Skeletal muscle satellite cell (primary cell): ENCODE measurements around the gene KLHL30.

Source experiments
- H3K27me3 ChIP-seq: 2 replicates; pipeline ENCODE4 v1.7.0; 2013; ENCODE audit warnings: low read length; ENCODE audit not compliant: control insufficient read depth, insufficient read depth
- H3K36me3 ChIP-seq: 2 replicates; pipeline ENCODE4 v1.7.0; 2013; ENCODE audit warnings: mild to moderate bottlenecking, control low read depth, low read length; ENCODE audit not compliant: insufficient read depth
- H3K4me1 ChIP-seq: 2 replicates; pipeline ENCODE4 v1.7.0; 2013; ENCODE audit warnings: low read length; ENCODE audit not compliant: control insufficient read depth, insufficient read depth
- H3K4me2 ChIP-seq: 2 replicates; pipeline ENCODE4 v1.7.0; 2013; ENCODE audit warnings: mild to moderate bottlenecking, low read length
- H3K4me3 ChIP-seq: 2 replicates; pipeline ENCODE4 v1.7.0; 2013; ENCODE audit warnings: low read length
- H3K9ac ChIP-seq: 2 replicates; pipeline ENCODE4 v1.7.0; 2013; ENCODE audit warnings: mild to moderate bottlenecking, low read depth, low read length, moderate library complexity
- H3K9me3 ChIP-seq: replicated peaks from 2 replicates; pipeline ENCODE4 v1.7.0; 2013; ENCODE audit warnings: mild to moderate bottlenecking, control low read depth, low read length

Gene KLHL30

DNA sequence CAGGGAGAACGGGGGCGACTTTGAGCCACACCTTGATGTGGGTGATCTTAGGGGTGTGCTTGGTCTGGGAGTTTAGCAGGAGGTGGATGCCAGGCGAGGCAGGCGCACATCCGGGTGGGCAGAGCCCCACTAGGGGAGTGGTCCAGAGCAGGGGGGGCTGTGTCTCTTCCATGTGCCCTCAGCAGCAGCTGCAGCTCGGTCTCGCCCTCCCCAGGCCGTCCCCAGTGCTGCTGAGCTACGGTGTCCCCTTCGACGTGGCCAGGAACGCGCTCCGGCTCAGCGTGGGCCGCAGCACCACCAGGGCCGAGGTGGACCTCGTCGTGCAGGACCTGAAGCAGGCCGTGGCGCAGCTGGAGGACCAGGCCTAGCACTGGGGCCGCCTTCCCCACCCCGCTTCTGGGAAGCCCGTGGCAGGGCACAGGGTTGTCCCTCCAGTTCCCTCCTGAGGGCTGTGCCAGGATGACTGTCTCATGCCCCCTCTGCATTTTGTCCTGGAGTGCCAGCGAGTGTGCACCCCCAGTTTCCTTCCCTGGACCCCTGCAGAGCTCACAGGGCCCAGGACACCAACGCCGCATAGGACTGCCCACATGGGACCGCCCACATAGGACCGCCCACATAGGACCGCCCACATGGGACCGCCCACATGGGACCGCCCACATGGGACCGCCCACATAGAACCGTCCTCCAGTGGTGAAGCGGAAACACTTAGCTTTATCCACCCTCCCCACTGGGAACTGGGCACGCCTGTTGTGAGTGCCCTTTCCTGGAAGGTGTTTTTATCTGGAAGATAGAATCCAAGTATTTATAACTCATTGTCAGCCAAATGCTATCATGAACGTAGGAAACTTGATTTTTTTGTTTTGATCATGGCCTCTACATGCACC lies 40.2 kb upstream of the KLHL30 start:
- no peaks in the 10 kb centered on the region for H3K9me3 ChIP-seq
- no peaks in the 10 kb centered on the region for H3K4me1 ChIP-seq
- H3K27me3 ChIP-seq: no peaks in the 10 kb centered on the region
- no peaks in the 10 kb centered on the region for H3K36me3 ChIP-seq
- H3K4me2 ChIP-seq: no peak overlapping the region
- no peak overlapping the region for H3K9ac ChIP-seq
- no peak overlapping the region for H3K4me3 ChIP-seq

DNA sequence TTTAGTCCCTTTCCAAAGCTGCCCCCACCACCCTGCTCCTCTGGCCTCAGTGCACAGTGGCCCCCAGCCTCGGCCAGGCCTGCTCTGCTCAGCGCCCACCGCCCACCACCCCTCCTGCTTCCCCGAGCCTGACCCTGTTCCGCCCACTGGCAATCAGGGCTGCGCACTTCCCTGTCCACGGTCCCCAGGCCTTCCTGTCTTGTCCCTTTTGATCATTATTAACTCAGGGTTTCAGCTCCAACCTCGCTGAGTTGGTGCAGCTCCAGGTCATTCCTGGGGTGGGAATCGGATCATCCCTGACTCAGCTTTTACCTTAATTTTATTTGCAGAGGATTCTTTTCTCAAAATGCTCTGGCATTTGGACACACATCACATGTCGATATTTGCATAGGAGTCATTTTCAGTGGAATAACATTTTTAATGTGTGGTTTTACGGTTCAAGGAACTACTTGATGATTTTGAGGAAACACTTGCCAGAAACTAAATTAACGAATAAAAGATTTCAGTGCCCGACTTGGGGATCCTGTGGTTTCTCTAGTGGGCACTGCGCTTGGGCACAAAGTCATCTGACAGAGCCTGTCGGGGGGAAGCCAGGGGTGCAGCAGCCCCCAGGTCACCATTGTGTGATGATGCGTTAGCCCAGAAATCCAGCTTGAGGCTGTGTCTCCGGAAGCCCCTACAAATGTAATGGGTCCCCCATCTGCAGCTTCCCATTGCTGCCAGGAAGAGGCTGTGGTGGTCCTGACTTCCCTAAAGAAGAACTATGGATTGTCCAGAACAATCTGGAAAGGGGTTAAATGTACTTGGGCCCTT lies 39.4 kb upstream of the KLHL30 start:
- no peaks in the 10 kb centered on the region for H3K36me3 ChIP-seq

DNA sequence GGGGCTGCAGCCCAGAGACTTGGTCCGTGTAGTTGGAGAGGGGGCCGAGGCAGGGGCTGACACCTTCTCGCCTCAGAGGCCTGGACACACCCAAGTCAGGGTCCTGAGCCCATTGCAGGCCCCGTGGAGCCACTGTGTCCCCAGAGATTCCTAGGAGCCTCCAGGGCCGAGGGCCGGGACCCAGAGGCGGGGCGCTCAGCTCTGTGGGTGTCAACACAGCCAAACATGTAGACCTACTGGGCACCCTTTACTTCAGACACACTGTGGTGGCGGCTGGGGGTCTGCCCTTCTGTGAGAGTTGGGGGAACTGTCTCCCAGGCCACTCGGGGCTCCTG lies 38.8 kb upstream of the KLHL30 start:
- Histone ChIP-seq H3K36me3 (no peaks in the 10 kb centered on the region), H3K4me3 (no peak overlapping the region), H3K4me2 (no peak overlapping the region), H3K9me3 (no peaks in the 10 kb centered on the region), H3K27me3 (no peaks in the 10 kb centered on the region), H3K4me1 (no peaks in the 10 kb centered on the region), H3K9ac (no peak overlapping the region)

More for the DNA sequence above, 39.4 kb upstream of the KLHL30 start:
- Histone ChIP-seq H3K27me3 (no peaks in the 10 kb centered on the region), H3K4me3 (no peak overlapping the region), H3K4me1 (no peaks in the 10 kb centered on the region), H3K4me2 (no peak overlapping the region), H3K9ac (no peak overlapping the region), H3K9me3 (no peaks in the 10 kb centered on the region)

DNA sequence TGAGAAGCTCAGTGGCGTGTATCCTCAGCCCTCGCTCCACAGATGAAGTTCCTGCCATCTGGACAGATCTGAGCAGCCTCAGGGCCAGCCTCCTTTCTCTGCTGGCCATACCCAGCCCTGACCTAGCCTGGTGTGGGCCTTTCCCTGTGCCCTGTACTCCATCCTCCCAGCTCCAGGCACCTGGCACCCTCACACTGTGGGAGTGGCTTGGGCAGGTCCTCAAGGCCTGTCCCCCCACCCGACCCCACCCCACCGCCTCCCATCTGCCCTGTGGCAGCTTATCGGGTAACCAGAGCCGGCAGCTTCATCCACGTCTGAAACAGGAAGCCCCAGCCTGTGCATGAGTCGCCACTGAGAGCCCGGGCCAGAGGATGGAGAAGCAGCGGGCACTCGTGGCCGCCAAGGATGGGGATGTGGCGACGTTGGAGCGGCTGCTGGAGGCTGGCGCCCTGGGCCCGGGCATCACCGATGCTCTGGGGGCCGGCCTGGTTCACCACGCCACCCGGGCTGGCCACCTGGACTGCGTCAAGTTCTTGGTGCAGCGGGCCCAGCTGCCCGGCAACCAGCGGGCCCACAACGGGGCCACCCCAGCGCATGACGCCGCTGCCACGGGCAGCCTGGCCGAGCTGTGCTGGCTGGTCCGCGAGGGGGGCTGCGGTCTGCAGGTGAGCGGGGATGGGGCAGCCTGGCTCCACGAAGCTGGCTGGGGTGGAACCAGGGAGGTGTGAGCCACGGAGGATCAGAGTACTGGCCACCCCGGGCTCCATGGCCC lies 38.2 kb upstream of the KLHL30 start, which contains the start of gene ESPNL:
Gene ESPNL, plus strand, starts transcription at position 292 of the 772 bp plus-strand sequence. Its CDS starts 80 bp downstream, at position 372.
- Histone ChIP-seq H3K4me2 (no peak within 1 kb of the TSS), H3K4me3 (no peak within 1 kb of the TSS), H3K9ac (no peak within 1 kb of the TSS), H3K36me3 (no peaks in the 10 kb centered on the region), H3K4me1 (no peaks in the 10 kb centered on the region), H3K27me3 (no peaks in the 10 kb centered on the region), H3K9me3 (no peaks in the 10 kb centered on the region)

DNA sequence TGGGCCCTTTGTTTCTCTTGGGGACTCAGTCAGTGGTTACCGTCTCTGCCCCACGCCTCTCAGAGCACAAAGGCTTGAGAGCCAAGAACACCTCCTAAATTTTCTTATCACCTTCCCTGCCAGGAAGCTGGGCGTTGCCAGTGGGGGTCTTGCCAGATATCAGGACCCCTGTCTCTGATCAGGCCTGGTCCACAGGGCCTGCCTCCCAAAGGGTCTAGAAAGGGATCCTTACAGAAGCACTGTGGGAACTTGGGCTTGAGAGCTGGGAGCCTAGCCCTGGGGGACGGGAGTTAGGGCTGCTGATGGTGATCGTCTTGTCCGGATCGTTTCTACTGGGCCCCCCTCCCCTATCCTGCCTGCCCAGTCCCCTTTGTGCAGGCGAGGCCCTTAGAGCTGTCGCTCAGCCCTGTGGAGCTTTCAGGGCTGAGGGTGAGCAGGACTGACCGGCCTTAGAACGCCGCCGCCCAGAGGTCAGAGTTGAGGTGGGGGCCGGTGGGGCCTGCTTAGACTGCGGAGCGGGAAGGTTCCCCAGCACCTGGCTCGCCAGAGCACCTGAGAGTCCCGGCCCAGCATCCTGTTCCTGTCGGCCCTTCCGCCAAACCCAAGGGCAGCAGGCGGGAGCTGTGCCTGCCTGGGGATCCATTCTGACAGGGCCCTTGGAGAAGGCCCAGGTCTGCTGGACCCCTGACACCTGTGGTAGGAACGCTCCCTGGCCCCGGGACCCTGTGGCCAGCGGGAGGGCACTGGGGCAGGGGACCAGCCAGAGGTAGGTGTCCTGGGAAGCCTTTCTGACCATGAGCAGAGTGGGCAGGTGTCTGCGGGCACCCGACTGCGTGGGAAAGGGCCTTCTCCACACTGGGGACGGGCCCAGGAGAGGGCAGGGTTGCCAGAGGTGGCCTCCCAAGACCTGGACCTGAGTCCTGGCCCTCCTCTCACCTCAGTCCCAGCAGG lies 37.4 kb upstream of the KLHL30 start:
- Histone ChIP-seq H3K4me2 (no peak overlapping the region), H3K9me3 (no peaks in the 10 kb centered on the region), H3K27me3 (no peaks in the 10 kb centered on the region), H3K9ac (no peak overlapping the region), H3K4me1 (no peaks in the 10 kb centered on the region), H3K4me3 (no peak overlapping the region), H3K36me3 (no peaks in the 10 kb centered on the region)

DNA sequence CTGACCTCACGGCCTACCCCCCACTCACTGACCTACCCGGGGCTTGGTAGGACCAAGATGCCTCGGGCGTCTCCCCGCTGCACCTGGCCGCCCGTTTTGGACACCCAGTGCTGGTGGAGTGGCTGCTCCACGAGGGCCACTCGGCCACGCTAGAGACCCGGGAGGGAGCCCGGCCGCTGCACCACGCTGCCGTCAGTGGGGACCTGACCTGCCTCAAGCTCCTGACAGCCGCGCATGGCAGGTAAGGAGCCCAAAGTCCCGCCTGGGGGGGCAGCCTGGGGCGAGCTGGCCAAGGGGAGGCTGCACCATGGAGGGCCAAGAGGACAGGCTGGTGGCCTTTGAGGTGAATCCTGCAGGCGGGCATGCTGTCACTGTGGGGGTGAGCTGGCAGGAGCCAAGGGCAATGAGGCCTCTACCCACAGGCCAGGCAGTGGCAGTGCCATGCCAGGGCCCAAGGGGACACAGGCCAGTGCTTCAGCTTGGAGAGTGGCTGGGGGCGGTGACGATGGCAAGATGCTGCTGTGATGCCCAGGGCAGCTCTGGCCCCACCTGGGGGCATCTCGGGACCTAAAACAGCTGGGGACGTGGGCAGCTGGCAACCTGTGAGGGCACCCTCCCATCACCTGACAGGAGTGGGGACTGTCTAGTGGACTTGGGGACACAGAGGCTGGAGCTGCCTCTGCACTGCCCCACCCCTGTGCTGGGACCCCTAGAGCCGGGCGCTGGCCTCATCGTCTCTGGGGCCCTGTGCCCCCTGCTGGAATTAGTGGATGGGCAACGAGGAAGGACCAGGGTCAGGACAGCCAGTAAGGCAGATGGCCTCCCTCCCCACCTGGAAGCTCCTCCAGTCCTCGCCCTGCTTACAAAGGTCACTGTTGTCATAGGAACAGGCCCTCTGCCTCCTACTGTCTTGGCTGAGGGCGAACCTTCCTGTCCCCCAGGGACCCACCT lies 36.3 kb upstream of the KLHL30 start:
- no peaks in the 10 kb centered on the region for H3K36me3 ChIP-seq
- H3K4me2 ChIP-seq: no peak overlapping the region
- no peak overlapping the region for H3K4me3 ChIP-seq
- H3K9ac ChIP-seq: no peak overlapping the region
- no peaks in the 10 kb centered on the region for H3K27me3 ChIP-seq
- no peaks in the 10 kb centered on the region for H3K4me1 ChIP-seq
- H3K9me3 ChIP-seq: no peaks in the 10 kb centered on the region

DNA sequence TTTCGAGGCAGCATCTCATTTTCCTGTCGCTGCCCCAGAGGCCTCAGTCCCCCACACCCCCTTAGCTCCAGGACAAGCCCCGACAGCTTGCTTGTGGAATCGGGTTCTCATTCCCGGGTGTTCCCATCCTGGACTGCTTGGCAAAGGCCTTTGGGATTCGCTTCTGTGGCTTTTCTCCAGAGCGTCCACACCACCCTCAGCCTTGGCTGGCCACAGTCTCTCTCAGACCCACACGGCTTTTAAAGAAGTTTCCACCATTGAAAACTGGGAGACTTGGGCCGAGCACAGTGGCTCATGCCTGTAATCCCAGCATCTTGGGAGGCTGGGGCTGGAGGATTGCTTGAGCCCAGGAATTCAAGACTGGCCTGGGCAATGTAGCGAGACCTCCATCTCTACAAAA lies 35.6 kb upstream of the KLHL30 start:
- Histone ChIP-seq H3K9me3 (no peaks in the 10 kb centered on the region), H3K4me3 (no peak overlapping the region), H3K4me2 (no peak overlapping the region), H3K36me3 (no peaks in the 10 kb centered on the region), H3K27me3 (peaks cover 3% of the 10 kb centered on the region), H3K4me1 (no peaks in the 10 kb centered on the region), H3K9ac (no peak overlapping the region)

DNA sequence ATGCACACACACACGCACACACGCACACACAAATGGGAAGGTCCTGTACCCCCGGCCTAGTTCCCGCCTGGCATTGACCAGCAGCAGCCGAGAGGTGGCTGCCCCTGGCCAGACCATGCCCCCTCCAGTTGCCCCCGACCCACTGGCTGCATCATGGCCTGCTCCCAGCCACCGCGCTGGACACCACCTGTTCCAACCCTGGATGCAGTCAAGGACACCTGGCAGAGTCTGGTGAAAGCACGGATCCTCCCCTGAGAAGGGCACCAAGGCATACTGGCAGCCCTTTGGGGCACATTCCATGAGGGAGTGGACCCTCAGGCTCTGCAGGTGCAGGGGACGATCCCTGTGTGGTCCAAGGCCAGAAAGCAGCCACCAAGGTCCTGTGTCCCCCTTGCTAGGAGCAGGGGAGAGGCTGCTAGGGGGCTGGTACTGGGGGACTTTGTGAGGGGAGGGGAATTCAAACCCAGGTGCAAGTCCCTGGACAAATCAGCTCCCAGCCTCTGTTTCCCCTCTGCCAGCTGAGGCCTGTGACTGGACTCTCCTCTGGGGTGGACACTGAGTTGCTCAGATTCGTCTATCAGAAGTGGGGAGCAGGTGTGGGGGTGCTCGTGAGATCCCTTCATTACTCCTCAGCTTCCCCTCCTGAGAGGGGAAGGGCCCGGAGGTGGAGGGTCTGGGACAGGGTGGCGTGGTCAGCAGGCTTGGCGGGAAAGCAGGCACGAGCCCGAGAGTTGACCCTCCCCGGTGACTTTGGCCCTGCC lies 34.8 kb upstream of the KLHL30 start:
- Histone ChIP-seq H3K9me3 (no peaks in the 10 kb centered on the region), H3K9ac (no peak overlapping the region), H3K4me2 (no peak overlapping the region), H3K4me1 (peaks cover 1% of the 10 kb centered on the region), H3K27me3 (peaks cover 11% of the 10 kb centered on the region), H3K36me3 (no peaks in the 10 kb centered on the region), H3K4me3 (no peak overlapping the region)

DNA sequence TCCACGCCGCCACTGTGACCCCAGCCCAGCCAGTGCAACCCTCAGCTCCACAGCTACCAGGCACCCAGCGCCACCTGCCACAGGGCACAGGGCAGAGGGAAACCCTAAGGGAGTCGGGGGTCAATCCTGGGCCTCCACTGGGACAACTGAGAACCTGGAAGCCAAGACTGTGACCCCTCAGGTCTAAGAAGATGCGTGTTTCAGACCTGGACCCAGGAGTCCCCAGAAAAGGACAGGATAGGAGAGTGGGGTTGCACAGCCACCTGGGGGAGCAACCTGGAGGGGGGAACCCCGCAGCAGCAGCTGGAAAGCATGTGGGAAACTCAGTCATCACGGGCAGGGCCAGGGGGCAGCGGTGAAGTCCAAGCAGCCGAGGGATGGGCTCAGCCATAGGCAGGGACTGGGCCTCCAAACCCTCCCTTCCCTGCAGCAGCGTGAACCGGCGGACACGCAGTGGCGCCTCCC lies 34.2 kb upstream of the KLHL30 start:
- peaks cover 14% of the 10 kb centered on the region for H3K27me3 ChIP-seq
- H3K4me2 ChIP-seq: no peak overlapping the region
- no peak overlapping the region for H3K9ac ChIP-seq
- H3K4me1 ChIP-seq: peaks cover 5% of the 10 kb centered on the region
- no peak overlapping the region for H3K4me3 ChIP-seq
- H3K9me3 ChIP-seq: no peaks in the 10 kb centered on the region
- no peaks in the 10 kb centered on the region for H3K36me3 ChIP-seq
